Lower lobe of right lung (tissue), 2 donors: Measurements from ENCODE around the gene ARSD. TPM values are rescaled to one million over a fixed set of nuclear protein-coding genes. Genes with fewer than 3 reads are reported as not detected.

Experiments used
- ATAC-seq, 2 donors: fragments of 200-7000 bp; cut with Tn5 transposase; one replicate each; pipeline ENCODE4 v1.9.1; 2020 to 2022; ENCODE audit warnings: mild to moderate bottlenecking in 2 of 2, moderate library complexity in 2 of 2
- DNase-seq: peaks from one replicate; pipeline ENCODE4 v3.0.0-alpha.2; 2020
- H3K27ac ChIP-seq: fragments of 200-600 bp; one replicate; pipeline ENCODE4 v1.8.0; 2022
- H3K27me3 ChIP-seq: fragments of 200-600 bp; one replicate; pipeline ENCODE4 v1.8.0; 2022; ENCODE audit warnings: low read depth
- H3K36me3 ChIP-seq: fragments of 200-600 bp; one replicate; pipeline ENCODE4 v1.8.0; 2022; ENCODE audit warnings: mild to moderate bottlenecking
- H3K4me1 ChIP-seq: fragments of 200-600 bp; one replicate; pipeline ENCODE4 v1.8.0; 2022
- H3K4me3 ChIP-seq: fragments of 200-600 bp; one replicate; pipeline ENCODE4 v1.8.0; 2022; ENCODE audit warnings: mild to moderate bottlenecking
- H3K9me3 ChIP-seq: fragments of 200-600 bp; one replicate; pipeline ENCODE4 v1.8.0; 2022
- CTCF ChIP-seq: fragments of 200-600 bp; IDR thresholded peaks from one replicate; pipeline ENCODE4 v1.8.0; 2022; ENCODE audit warnings: antibody characterized with exemption, mild to moderate bottlenecking
- intact Hi-C: fragments of 100-400 bp; cut with DNase I; formaldehyde crosslinking; loops from one replicate; pipeline ENCODE4 v1.11.0; 2022
- total RNA-seq: library from RNA; stranded (reverse); fragmentation: NEBNext Ultra II Directional; extraction: Animal tissue kit (Norgen Biotek cat#: 25700); gene quantifications from one replicate; pipeline ENCODE4 v1.2.1, GENCODE V29; 2021
- donor health status: DM: no; HTN: yes; CAD: no; lungs with severe emphysema.

Gene ARSD
- total RNA-seq, 1 donor from 2014 or later = 30.7 TPM

GRCh38 chrX:2889045-2889605, 40.0 kb downstream of the ARSD start:
- no peaks in the 10 kb centered on the region for H3K27me3 ChIP-seq
- no peaks in the 10 kb centered on the region for H3K4me1 ChIP-seq
- H3K9me3 ChIP-seq = no peaks in the 10 kb centered on the region
- H3K36me3 ChIP-seq = no peaks in the 10 kb centered on the region
- peak overlapping the region; percentile 48 for H3K4me3 ChIP-seq
- intact Hi-C loops = no loop called here
- TF ChIP-seq CTCF = no peak
- ATAC-seq (peak in 1 of 2 donors; percentile 38), DNase-seq (no peak)
- H3K27ac ChIP-seq = no peak overlapping the region

- no peaks in the 10 kb centered on the region for H3K27me3 ChIP-seq
- H3K4me1 ChIP-seq = no peaks in the 10 kb centered on the region
- no peaks in the 10 kb centered on the region for H3K9me3 ChIP-seq
- DNase-seq (no peak), ATAC-seq (peak in 1 of 2 donors; percentile 39)
- intact Hi-C loops = no loop called here
- no peak overlapping the region for H3K27ac ChIP-seq
- no peaks in the 10 kb centered on the region for H3K36me3 ChIP-seq
- TF ChIP-seq CTCF = no peak
- H3K4me3 ChIP-seq = no peak overlapping the region
Measured at GRCh38 chrX:2888309-2888708, 40.8 kb downstream of the ARSD start.

GRCh38 chrX:2883770-2884169, 45.4 kb downstream of the ARSD start:
- H3K27me3 ChIP-seq = no peaks in the 10 kb centered on the region
- no peak for TF ChIP-seq CTCF
- no peaks in the 10 kb centered on the region for H3K9me3 ChIP-seq
- H3K36me3 ChIP-seq = no peaks in the 10 kb centered on the region
- intact Hi-C loops = no loop called here
- no peak overlapping the region for H3K4me3 ChIP-seq
- no peak for ATAC-seq
- H3K4me1 ChIP-seq = no peaks in the 10 kb centered on the region
- no peak for DNase-seq
- no peak overlapping the region for H3K27ac ChIP-seq

GRCh38 chrX:2879670-2880069, 49.5 kb downstream of the ARSD start:
- no peak for ATAC-seq
- Histone ChIP-seq H3K27ac (no peak overlapping the region), H3K36me3 (no peaks in the 10 kb centered on the region), H3K27me3 (no peaks in the 10 kb centered on the region), H3K4me1 (no peaks in the 10 kb centered on the region), H3K9me3 (no peaks in the 10 kb centered on the region), H3K4me3 (no peak overlapping the region)
- TF ChIP-seq CTCF = no peak
- intact Hi-C loops = no loop called here
- no peak for DNase-seq

GRCh38 chrX:2878563-2878962, 50.6 kb downstream of the ARSD start:
- no peaks in the 10 kb centered on the region for H3K27me3 ChIP-seq
- no peaks in the 10 kb centered on the region for H3K4me1 ChIP-seq
- intact Hi-C loops = no loop called here
- no peaks in the 10 kb centered on the region for H3K36me3 ChIP-seq
- no peak overlapping the region for H3K27ac ChIP-seq
- no peak for TF ChIP-seq CTCF
- ATAC-seq (no peak), DNase-seq (no peak)
- no peaks in the 10 kb centered on the region for H3K9me3 ChIP-seq
- no peak overlapping the region for H3K4me3 ChIP-seq
